ENCODE results near the gene C8G.

Gene C8G

GRCh38 chr9:136965771-136966484 lies 20.9 kb downstream of the C8G start:
- DNase-seq (ENCODE audit: low read depth in 1 of 2, low spot score in 1 of 2), result no peak

GRCh38 chr9:136968333-136969127 lies 23.5 kb downstream of the C8G start:
- no peak for DNase-seq (ENCODE audit: low read depth in 1 of 2, low spot score in 1 of 2)

GRCh38 chr9:136969150-136969549 lies 24.1 kb downstream of the C8G start:
- no peak for DNase-seq (ENCODE audit: low read depth in 1 of 2, low spot score in 1 of 2)

GRCh38 chr9:136969774-136970173 lies 24.7 kb downstream of the C8G start:
- no peak for DNase-seq (ENCODE audit: low read depth in 1 of 2, low spot score in 1 of 2)

DNA sequence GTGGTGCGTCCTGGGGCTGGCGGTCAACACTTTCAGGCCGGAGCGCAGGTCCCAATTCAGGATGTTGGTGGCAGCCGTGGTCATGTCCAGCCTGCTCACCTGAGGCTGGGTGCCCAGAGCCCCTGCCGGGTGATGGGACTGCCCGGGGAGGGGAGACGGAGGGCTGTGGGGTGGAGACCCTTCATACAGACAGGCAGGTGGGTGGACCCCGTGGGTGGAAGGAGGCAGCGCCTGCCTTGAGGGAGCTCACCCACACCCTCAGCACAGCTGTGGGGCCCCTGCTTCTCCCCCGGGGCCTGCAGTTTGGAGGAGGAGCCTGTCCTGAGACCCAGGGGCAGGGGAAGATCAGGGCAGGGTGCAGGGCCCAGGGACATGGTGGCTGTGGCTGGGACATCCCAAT lies 25.3 kb downstream of the C8G start:
- DNase-seq (ENCODE audit: low read depth in 1 of 2, low spot score in 1 of 2), result no peak

DNA sequence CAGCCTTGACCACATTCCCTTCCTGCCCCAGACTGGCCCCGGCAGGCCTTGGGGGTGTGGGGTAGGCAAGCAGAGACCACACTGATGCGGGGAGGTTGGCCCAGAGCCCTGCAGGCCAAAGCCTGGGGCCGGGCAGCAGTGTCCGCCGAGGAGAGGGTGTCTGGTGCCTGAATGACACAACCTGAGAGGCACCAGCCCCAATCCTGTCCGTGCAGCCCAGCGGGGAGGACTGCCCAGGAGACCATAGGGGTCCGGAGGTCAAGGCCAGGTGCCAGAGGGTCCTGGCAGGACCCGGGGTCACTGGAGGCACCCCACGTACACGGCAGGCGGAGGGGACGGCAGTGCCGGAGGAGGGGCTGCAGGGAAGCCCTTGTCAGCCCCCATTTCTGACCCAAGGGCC lies 26.7 kb downstream of the C8G start:
- DNase-seq (ENCODE audit: low read depth in 1 of 2, low spot score in 1 of 2), result no peak

GRCh38 chr9:136972335-136972734 lies 27.3 kb downstream of the C8G start:
- no peak for DNase-seq (ENCODE audit: low read depth in 1 of 2, low spot score in 1 of 2)

DNA sequence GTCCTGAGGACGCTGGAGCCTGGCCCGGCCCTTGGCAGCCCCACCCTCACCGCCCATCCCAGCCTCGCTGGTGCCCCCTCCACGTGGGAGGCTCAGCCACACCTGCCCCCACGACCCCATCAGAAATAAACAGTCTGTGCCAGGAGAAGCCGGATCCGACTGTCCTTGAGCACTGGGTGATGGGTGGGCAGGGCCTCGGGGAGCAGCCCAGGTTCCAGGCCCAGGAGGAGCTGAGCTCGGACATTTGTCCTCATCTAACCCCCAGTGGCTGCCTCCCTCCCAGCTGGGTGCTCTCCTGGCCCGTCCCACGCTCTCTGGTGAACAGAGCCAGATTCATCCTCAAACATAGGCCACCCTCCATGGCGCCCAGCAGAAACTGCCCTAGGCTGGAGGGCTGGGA lies 27.7 kb downstream of the C8G start:
- no peak for DNase-seq (ENCODE audit: low read depth in 1 of 2, low spot score in 1 of 2)

GRCh38 chr9:136973618-136974617 lies 28.9 kb downstream of the C8G start:
- DNase-seq (ENCODE audit: low read depth in 1 of 2, low spot score in 1 of 2), result no peak

DNA sequence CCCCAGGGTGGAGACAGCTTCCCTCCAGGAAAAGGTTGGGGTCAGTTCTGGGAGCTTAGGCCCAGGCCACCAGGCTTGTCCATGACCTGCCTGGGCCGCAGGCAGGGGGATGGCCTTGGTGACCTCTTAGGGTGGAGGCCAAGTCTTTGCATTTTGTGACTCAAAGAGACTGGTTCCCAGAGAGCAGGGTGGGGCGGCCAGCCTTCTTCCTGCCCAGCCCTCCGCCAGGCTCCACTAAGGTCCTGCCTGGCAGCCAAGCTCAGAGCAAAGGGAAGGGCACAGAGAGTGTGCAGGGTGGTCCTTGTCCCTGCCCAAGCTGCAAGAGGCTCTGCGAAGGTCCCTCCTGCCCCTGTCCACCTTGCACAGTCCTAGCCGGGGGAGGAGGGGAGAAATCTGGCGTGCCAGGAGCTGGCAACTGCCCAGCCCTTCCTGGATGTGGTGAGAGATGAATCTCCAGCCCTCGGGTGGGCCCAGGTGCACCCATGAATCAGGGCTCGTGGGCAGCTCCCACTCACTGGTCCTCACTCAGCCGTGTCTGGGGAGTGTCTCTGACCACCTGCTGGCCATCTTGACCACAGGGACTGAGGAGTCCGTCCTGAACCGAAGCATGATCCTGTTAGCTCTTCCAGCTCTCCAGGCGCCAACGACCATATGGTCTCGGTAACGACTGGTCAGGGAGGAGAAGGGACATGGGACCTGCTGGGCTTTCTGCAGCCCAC lies 29.9 kb downstream of the C8G start:
- DNase-seq (ENCODE audit: low read depth in 1 of 2, low spot score in 1 of 2), result no peak

DNA sequence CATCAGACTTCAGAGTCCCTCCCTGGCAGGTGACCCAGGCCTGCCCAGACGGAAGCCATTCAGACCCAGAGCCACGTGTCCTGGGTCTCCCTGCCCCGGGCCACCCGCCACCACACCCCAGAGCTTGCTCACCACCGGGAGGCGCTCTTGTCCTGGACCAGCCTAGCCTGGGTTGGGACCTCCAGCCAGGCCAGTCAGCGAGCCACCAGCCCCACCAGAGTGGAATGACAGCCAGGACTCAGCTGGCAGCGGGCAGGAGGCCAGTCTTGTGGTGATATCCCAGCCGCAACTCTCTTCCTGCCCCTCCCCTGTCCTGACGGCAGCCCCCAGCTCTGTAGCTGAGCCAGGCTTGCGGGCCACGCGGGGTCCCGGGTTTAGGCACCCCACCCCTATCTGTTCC lies 30.6 kb downstream of the C8G start:
- DNase-seq (ENCODE audit: low read depth in 1 of 2, low spot score in 1 of 2), result no peak

DNA sequence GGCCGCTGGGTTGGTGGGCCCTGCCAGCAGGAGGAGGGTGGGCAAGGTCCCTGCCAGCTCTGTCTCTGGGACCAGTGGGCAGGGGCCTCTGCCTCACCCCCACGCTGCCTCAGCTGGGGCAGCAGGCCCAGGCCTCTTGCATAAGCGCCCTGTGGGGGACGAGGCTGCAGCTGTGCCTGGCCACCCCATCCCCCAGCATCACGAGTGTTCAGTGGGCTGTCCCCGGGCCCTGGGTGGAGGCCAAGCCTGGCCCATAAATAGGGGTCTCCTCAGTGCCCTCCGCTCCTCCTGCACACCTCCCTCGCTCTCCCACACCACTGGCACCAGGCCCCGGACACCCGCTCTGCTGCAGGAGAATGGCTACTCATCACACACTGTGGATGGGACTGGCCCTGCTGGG lies 32.2 kb downstream of the C8G start, which contains the start of gene PTGDS:
PTGDS (plus strand) TSS at position 282 of the 400 bp plus-strand sequence; CDS start at position 357, 75 bp downstream.
- DNase-seq (ENCODE audit: low read depth in 1 of 2, low spot score in 1 of 2), result no peak

- no peak for DNase-seq (ENCODE audit: low read depth in 1 of 2, low spot score in 1 of 2)
Observed at GRCh38 chr9:136977649-136978072, 32.6 kb downstream of the C8G start.

DNA sequence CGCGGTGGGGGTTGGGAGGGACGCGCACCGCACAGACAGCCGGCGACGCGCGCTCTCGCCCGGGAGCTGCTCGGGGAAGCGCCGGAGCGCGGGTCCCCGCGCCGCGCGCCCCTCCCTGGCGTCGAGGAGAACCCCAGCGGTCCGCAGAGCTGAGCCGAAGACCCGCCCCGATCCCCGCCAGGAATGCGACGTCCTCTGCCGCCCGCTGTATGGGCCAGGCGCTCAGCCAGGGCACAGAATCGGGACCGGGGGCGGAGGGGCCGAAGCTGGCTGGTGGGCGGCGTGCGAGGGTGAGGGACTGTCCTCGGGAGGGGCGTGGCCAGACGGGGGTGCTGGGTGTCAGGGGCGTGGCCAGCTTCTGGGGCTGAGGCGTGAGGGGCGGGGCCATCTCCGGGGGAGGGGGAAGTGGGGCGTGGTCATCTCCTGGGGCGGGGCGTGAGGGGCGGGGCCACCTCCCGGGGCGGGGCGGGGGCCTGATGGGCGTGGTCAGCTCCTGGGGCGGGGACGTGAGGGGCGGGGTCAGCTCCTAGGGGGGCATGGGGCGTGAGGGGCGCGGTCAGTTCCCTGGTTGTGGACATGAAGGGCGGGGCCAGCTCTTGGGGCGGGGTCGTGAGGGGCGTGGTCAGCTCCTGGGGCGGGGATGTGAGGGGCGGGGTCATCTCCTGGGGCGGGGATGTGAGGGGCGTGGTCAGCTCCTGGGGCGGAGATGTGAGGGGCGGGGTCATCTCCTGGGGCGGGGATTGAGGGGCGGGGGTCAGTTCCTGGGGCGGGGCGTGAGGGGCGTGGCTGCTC lies 33.2 kb downstream of the C8G start:
- peak; percentile 48 to 65 for DNase-seq (ENCODE audit: low read depth in 1 of 2, low spot score in 1 of 2)

- no peak for DNase-seq (ENCODE audit: low read depth in 1 of 2, low spot score in 1 of 2)
Observed at GRCh38 chr9:136978865-136979544, 34.0 kb downstream of the C8G start.

DNA sequence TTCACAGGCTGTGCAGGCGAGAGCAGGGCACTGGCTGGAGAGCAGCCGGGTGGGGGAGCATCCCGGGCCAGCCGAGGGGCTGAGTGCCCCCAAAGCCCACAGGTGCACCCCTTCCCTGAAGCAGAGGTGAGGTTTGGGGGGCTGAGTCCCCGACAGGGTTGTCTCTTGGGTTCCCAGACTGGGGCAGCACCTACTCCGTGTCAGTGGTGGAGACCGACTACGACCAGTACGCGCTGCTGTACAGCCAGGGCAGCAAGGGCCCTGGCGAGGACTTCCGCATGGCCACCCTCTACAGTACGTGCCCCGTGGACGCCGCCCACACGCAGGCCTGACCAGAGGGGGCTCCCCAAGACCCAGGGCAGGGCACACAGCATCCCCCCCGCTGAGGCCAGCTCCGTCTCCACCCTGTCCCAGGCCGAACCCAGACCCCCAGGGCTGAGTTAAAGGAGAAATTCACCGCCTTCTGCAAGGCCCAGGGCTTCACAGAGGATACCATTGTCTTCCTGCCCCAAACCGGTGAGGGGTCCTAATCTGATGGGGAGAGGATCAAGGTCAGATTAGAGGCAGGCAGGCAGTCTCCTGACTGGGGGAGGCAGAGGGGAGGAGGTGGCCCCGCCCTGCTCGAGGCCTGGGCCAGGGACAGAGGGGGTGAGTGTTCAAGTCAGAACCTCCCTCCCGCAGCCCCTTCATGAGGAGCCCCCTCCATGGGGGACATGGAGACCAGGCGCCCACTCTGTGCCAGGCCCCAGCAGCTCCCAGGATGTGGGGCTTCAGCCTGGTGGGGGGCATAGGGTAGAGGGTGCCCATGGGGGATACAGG lies 34.9 kb downstream of the C8G start:
- DNase-seq (ENCODE audit: low read depth in 1 of 2, low spot score in 1 of 2), result no peak

GRCh38 chr9:136980669-136981478 lies 35.8 kb downstream of the C8G start:
- DNase-seq (ENCODE audit: low read depth in 1 of 2, low spot score in 1 of 2), result no peak
